ENCODE measurements around the gene GIMAP5.
A peak's percentile ranks its signal among the peaks of the same experiment; 100 is the strongest.

GIMAP5 gene

DNA sequence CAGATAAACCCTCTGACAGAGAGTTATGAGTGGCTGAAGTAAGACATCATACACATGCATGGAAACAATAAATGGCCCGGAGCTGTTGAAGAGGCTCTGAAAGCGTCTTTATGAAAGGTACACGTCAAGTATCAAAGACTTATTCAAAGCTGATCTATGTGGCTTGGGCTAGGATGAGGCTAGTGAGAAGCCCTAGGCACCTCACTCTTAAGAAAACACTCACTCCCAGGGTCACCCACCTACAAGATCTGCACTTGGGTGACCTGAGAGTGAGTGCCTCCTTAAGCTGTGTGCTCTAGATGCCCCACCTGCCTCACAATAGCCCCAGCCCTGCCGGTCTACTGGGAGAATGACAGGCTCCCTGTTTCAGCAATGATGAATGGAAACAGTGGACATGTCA lies 21.9 kb upstream of the GIMAP5 start:
- no peak overlapping the region for H3K27ac ChIP-seq (ENCODE audit: low read length)
- H3K36me3 ChIP-seq (replicated peaks; ENCODE audit: low read depth, low read length), result no peaks in the 10 kb centered on the region
- no peaks in the 10 kb centered on the region for H3K9me3 ChIP-seq (ENCODE audit: insufficient read depth, low read length)
- H3K4me3 ChIP-seq (ENCODE audit: low read length), result no peak overlapping the region
- no peaks in the 10 kb centered on the region for H3K27me3 ChIP-seq (ENCODE audit: low read depth, low read length)
- H3K79me2 ChIP-seq (ENCODE audit: low read length), result no peaks in the 10 kb centered on the region
- no peak overlapping the region for H3K9ac ChIP-seq (ENCODE audit: low read length)
- peaks cover 7% of the 10 kb centered on the region; the same call in 1 of the 2 replicates for H3K4me1 ChIP-seq (ENCODE audit: low read length)
- no peaks in the 10 kb centered on the region for H4K20me1 ChIP-seq (ENCODE audit: insufficient read depth, low read length)
- no peak overlapping the region for H3K4me2 ChIP-seq (ENCODE audit: low read length)
- TF ChIP-seq, protein P1, sequence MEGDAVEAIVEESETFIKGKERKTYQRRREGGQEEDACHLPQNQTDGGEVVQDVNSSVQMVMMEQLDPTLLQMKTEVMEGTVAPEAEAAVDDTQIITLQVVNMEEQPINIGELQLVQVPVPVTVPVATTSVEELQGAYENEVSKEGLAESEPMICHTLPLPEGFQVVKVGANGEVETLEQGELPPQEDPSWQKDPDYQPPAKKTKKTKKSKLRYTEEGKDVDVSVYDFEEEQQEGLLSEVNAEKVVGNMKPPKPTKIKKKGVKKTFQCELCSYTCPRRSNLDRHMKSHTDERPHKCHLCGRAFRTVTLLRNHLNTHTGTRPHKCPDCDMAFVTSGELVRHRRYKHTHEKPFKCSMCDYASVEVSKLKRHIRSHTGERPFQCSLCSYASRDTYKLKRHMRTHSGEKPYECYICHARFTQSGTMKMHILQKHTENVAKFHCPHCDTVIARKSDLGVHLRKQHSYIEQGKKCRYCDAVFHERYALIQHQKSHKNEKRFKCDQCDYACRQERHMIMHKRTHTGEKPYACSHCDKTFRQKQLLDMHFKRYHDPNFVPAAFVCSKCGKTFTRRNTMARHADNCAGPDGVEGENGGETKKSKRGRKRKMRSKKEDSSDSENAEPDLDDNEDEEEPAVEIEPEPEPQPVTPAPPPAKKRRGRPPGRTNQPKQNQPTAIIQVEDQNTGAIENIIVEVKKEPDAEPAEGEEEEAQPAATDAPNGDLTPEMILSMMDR (IDR thresholded peaks at IDR 0.05; ENCODE audit: low read depth, low read length), result no peak
- H2AFZ ChIP-seq (ENCODE audit: low read depth, low read length), result no peak overlapping the region

DNA sequence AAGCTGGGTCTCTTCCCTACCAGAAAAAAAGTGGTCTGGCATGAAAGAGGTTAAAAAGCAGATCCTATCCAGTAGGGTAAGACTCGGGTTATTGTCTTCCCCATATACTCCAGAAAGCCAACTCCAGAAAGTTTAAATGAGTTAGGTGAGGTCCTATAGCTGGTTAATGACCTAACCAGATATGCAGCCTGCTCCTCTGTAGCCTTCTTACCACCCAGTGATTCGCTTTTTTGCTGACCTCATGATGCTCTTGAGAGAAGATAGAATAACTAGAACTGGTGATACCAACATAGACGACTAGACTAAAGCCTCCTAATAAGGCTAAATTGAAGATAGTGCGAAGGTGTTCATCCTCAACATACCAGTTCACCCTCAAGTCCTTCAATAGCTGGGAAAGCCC lies 21.5 kb upstream of the GIMAP5 start:
- H3K27ac ChIP-seq (ENCODE audit: low read length), result no peak overlapping the region
- H3K79me2 ChIP-seq (ENCODE audit: low read length), result no peaks in the 10 kb centered on the region
- peaks cover 7% of the 10 kb centered on the region; the same call in 1 of the 2 replicates for H3K4me1 ChIP-seq (ENCODE audit: low read length)
- H3K27me3 ChIP-seq (ENCODE audit: low read depth, low read length), result no peaks in the 10 kb centered on the region
- no peak overlapping the region for H3K4me2 ChIP-seq (ENCODE audit: low read length)
- H3K9me3 ChIP-seq (ENCODE audit: insufficient read depth, low read length), result no peaks in the 10 kb centered on the region
- H3K9ac ChIP-seq (ENCODE audit: low read length), result no peak overlapping the region
- TF ChIP-seq, protein P1 (IDR thresholded peaks at IDR 0.05; ENCODE audit: low read depth, low read length), result no peak
- TF ChIP-seq EZH2phosphoT487 (IDR thresholded peaks at IDR 0.05; ENCODE audit: low read depth), result no peak
- H4K20me1 ChIP-seq (ENCODE audit: insufficient read depth, low read length), result no peaks in the 10 kb centered on the region
- no peak overlapping the region for H3K4me3 ChIP-seq (ENCODE audit: low read length)
- no peaks in the 10 kb centered on the region for H3K36me3 ChIP-seq (replicated peaks; ENCODE audit: low read depth, low read length)
- H2AFZ ChIP-seq (ENCODE audit: low read depth, low read length), result no peak overlapping the region

DNA sequence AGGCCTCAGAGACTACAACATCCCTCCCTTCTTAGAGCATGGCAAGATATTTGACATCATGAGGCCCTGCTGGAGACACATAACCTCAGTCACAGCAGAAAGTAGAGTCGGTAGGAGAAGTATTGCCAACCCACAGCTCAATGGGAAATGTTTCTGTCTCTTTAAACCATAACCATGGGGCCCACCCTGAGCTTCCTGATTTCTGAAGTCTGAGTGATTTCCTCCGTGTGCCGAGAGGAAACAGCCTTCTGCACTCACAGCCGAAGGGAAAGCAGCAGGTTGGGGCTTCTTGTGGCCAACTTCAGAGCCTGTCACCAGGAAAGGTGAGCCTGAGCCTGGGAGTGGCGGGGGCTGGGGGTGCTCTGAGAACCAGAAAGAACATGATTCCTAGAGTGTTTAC lies 20.9 kb upstream of the GIMAP5 start, which contains the start of gene GIMAP1:
TSS of gene GIMAP1 (plus strand) at position 246 of the 400 bp plus-strand sequence. CDS start 2,435 bp downstream, outside the sequence.
- H3K4me1 ChIP-seq (ENCODE audit: low read length), result peaks cover 7% of the 10 kb centered on the region; the same call in 1 of the 2 replicates
- H3K9me3 ChIP-seq (ENCODE audit: insufficient read depth, low read length), result no peaks in the 10 kb centered on the region
- peak within 1 kb of the TSS; percentile 85; the same call in 1 of the 2 replicates for H2AFZ ChIP-seq (ENCODE audit: low read depth, low read length)
- TF ChIP-seq EZH2phosphoT487 (IDR thresholded peaks at IDR 0.05; ENCODE audit: low read depth), result no peak
- TF ChIP-seq, protein P1 (IDR thresholded peaks at IDR 0.05; ENCODE audit: low read depth, low read length), result no peak
- no peaks in the 10 kb centered on the region for H3K79me2 ChIP-seq (ENCODE audit: low read length)
- no peak within 1 kb of the TSS for H3K27ac ChIP-seq (ENCODE audit: low read length)
- H3K4me3 ChIP-seq (ENCODE audit: low read length), result peak within 1 kb of the TSS; percentile 3; the same call in 1 of the 2 replicates
- H3K4me2 ChIP-seq (ENCODE audit: low read length), result peak within 1 kb of the TSS; percentile 36
- no peaks in the 10 kb centered on the region for H3K27me3 ChIP-seq (ENCODE audit: low read depth, low read length)
- no peak within 1 kb of the TSS for H3K9ac ChIP-seq (ENCODE audit: low read length)
- no peaks in the 10 kb centered on the region for H3K36me3 ChIP-seq (replicated peaks; ENCODE audit: low read depth, low read length)
- no peaks in the 10 kb centered on the region for H4K20me1 ChIP-seq (ENCODE audit: insufficient read depth, low read length)

DNA sequence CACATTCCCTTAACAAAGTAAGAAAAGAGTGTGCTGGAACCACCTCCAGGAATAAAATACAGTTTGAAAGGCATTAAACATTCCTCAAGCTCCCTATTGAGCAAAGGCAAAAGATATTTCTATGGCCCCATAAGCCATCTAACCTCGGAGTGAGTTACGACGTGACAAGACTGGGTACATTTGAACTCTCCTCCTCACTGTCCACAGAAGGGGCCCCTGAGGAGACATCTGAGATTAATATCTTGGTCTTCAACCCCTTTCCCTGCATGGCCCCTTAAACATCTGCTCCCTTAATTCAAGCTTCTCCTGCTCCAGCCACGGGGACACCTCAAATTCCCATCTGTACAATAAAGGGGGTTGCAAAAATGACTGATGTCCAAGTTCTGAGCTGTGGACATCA lies 20.3 kb upstream of the GIMAP5 start:
- no peak overlapping the region for H3K9ac ChIP-seq (ENCODE audit: low read length)
- H4K20me1 ChIP-seq (ENCODE audit: insufficient read depth, low read length), result no peaks in the 10 kb centered on the region
- H3K79me2 ChIP-seq (ENCODE audit: low read length), result no peaks in the 10 kb centered on the region
- H3K4me2 ChIP-seq (ENCODE audit: low read length), result peak overlapping the region; percentile 36; the same call in 1 of the 2 replicates
- no peaks in the 10 kb centered on the region for H3K9me3 ChIP-seq (ENCODE audit: insufficient read depth, low read length)
- H3K27ac ChIP-seq (ENCODE audit: low read length), result no peak overlapping the region
- H3K27me3 ChIP-seq (ENCODE audit: low read depth, low read length), result no peaks in the 10 kb centered on the region
- no peak overlapping the region for H3K4me3 ChIP-seq (ENCODE audit: low read length)
- H2AFZ ChIP-seq (ENCODE audit: low read depth, low read length), result no peak overlapping the region
- H3K4me1 ChIP-seq (ENCODE audit: low read length), result peaks cover 7% of the 10 kb centered on the region; the same call in 1 of the 2 replicates
- H3K36me3 ChIP-seq (replicated peaks; ENCODE audit: low read depth, low read length), result no peaks in the 10 kb centered on the region
- TF ChIP-seq, protein P1 (IDR thresholded peaks at IDR 0.05; ENCODE audit: low read depth, low read length), result no peak
- TF ChIP-seq EZH2phosphoT487 (IDR thresholded peaks at IDR 0.05; ENCODE audit: low read depth), result no peak
